DND-41 (cell line): ENCODE measurements around the gene POU6F2.

Source experiments
- CTCF ChIP-seq: IDR thresholded peaks from 2 replicates; pipeline ENCODE4 v1.5.1; 2012; ENCODE audit warnings: borderline replicate concordance, low read length, moderate library complexity, mild to moderate bottlenecking; ENCODE audit not compliant: poor library complexity, severe bottlenecking; ENCODE audit errors: extremely low read depth
- EZH2 ChIP-seq: IDR thresholded peaks from 3 replicates; pipeline ENCODE4 v1.6.1; 2012; ENCODE audit warnings: borderline replicate concordance, low read depth, mild to moderate bottlenecking, moderate library complexity, low read length, inconsistent platforms; ENCODE audit not compliant: severe bottlenecking

GRCh38 chr7:39509912-39510311, 532.2 kb downstream of the POU6F2 start:
- TF ChIP-seq CTCF (no peak), EZH2 (no peak)
